Naive B cell (primary cell): ENCODE measurements around the gene SLC49A3. TPM values are rescaled to one million over a fixed set of nuclear protein-coding genes. Genes with fewer than 3 reads are reported as not detected.

ENCODE experiments used
- ATAC-seq, 2 donors: fragments of 150-1000 bp; cut with Tn5 transposase; 2 replicates each; pipeline ENCODE4 v1.10.0; 2021; ENCODE audit warnings: low read depth in 2 of 2, mild to moderate bottlenecking in 2 of 2, moderate library complexity in 2 of 2
- DNase-seq: peaks from one replicate; pipeline ENCODE4 v3.0.0; 2022
- H3K27ac Mint-ChIP-seq, 6 donors: one replicate each; pipeline ENCODE4 v1.8.0; 2020 to 2022; ENCODE audit warnings: mild to moderate bottlenecking in 6 of 6, mixed read lengths in 6 of 6, moderate library complexity in 5 of 6, inconsistent platforms in 2 of 6
- H3K27me3 Mint-ChIP-seq, 3 donors: one replicate each; pipeline ENCODE4 v1.8.0; 2021 to 2022; ENCODE audit warnings: mixed read lengths in 3 of 3, mild to moderate bottlenecking in 1 of 3
- H3K36me3 Mint-ChIP-seq, 2 donors: one replicate each; pipeline ENCODE4 v1.8.0; 2020 to 2022; ENCODE audit warnings: mixed read lengths in 2 of 2, inconsistent platforms in 1 of 2, mild to moderate bottlenecking in 1 of 2
- H3K4me1 Mint-ChIP-seq, 3 donors: one replicate each; pipeline ENCODE4 v1.8.0; 2020 to 2022; ENCODE audit warnings: mixed read lengths in 3 of 3, inconsistent platforms in 1 of 3, mild to moderate bottlenecking in 1 of 3, moderate library complexity in 1 of 3
- H3K4me3 Mint-ChIP-seq, 8 donors: one replicate each; pipeline ENCODE4 v1.8.0; 2020 to 2022; ENCODE audit warnings: mild to moderate bottlenecking in 8 of 8, mixed read lengths in 8 of 8, moderate library complexity in 8 of 8, inconsistent platforms in 2 of 8
- H3K9me3 Mint-ChIP-seq, 7 donors: one replicate each; pipeline ENCODE4 v1.8.0; 2020 to 2022; ENCODE audit warnings: mixed read lengths in 7 of 7, mild to moderate bottlenecking in 5 of 7, inconsistent platforms in 2 of 7, moderate library complexity in 1 of 7
- polyA plus RNA-seq, 6 donors: library from polyadenylated mRNA; unstranded; fragments of 300-500 nt; fragmentation: Illumina TruSeq; gene quantifications; one replicate each; pipeline ENCODE4 v1.2.3, GENCODE V29; 2021; ENCODE audit warnings: low read depth in 6 of 6

Gene SLC49A3
- polyA plus RNA-seq, 6 donors from 2014 or later: 0.22 to 0.54 (median 0.43) TPM; not detected in 3

GRCh38 chr4:727576-727975 is 38.6 kb upstream of the SLC49A3 start:
- H3K4me1 Mint-ChIP-seq: peaks cover 17 to 34% (median 32%) of the 10 kb centered on the region in 3 donors

DNA sequence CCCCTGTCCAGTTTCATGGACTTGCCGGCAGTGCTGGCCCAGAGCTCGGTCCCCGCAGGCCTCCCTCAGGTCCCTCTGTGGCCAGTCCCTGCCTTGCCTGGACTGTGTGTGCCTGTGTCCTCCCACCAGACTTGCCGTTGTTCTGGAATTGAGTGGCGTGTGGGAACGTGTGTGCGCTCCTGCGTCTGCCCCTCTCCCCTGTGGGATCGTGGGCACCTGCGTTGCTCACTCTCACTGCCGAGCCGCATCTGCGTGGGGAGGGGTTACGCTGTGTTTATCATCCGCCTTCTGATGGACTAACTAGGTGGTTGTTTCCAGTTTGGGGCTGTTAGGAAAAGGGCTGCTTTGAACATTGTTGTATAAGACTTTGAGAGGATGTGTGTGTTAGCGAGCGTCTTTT is 37.9 kb upstream of the SLC49A3 start:
- Mint-ChIP-seq H3K4me3 (peak overlapping the region in 2 of 8 donors; percentile 5 to 69), H3K27ac (peak overlapping the region in 3 of 6 donors; percentile 28 to 97 (median 33)), H3K9me3 (peaks cover 0 to 1% (median 0%) of the 10 kb centered on the region in 7 donors), H3K36me3 (no peaks in the 10 kb centered on the region), H3K27me3 (no peaks in the 10 kb centered on the region), H3K4me1 (peaks cover 18 to 36% (median 32%) of the 10 kb centered on the region in 3 donors)
- ATAC-seq (no peak), DNase-seq (no peak)

More at GRCh38 chr4:727576-727975, 38.6 kb upstream of the SLC49A3 start:
- Mint-ChIP-seq H3K9me3 (peaks cover 0 to 1% (median 0%) of the 10 kb centered on the region in 7 donors), H3K36me3 (no peaks in the 10 kb centered on the region), H3K27me3 (no peaks in the 10 kb centered on the region), H3K27ac (peak overlapping the region in 2 of 6 donors; percentile 42 to 77), H3K4me3 (no peak overlapping the region)
- ATAC-seq (no peak), DNase-seq (no peak)

DNA sequence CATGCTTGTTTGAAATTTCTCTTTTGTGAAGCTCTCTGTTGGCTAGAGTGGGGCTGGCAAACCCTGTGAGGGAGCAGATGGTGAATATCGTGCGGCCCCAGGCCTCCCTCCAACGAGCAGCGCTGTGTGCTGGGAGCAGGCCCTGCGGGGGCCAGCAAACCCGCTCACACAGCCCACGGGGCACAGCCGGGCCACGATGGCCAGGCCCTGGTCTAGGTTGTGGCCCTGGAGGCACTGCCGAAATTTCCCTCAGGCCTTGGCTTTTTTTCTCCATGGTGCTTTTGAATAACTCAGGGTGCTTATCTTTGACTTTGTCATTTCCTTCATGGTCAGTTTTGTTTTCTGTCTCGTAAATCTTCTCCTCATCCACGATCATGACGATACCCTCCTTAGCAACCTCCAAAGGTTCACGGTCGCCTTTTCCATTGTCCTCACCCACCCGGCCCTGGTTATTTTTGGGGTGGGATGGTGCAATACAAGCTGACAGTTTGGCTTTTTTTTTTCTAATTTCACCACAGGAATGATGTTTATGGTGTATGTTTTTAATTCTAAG is 37.4 kb upstream of the SLC49A3 start:
- Mint-ChIP-seq H3K27me3 (no peaks in the 10 kb centered on the region), H3K36me3 (no peaks in the 10 kb centered on the region), H3K4me3 (no peak overlapping the region), H3K4me1 (peaks cover 23 to 42% (median 37%) of the 10 kb centered on the region in 3 donors), H3K27ac (peak overlapping the region in 2 of 6 donors; percentile 14 to 97), H3K9me3 (peaks cover 0 to 1% (median 0%) of the 10 kb centered on the region in 7 donors)
- ATAC-seq: no peak
- no peak for DNase-seq

GRCh38 chr4:725391-726234 is 36.7 kb upstream of the SLC49A3 start:
- H3K27ac Mint-ChIP-seq: peak overlapping the region in 2 of 6 donors; percentile 41 to 79
- DNase-seq (no peak), ATAC-seq (no peak)
- H3K4me3 Mint-ChIP-seq: peak overlapping the region in 1 of 8 donors; percentile 56
- H3K9me3 Mint-ChIP-seq: no peaks in the 10 kb centered on the region
- peaks cover 27 to 45% (median 39%) of the 10 kb centered on the region in 3 donors for H3K4me1 Mint-ChIP-seq
- H3K27me3 Mint-ChIP-seq: no peaks in the 10 kb centered on the region
- H3K36me3 Mint-ChIP-seq: no peaks in the 10 kb centered on the region

DNA sequence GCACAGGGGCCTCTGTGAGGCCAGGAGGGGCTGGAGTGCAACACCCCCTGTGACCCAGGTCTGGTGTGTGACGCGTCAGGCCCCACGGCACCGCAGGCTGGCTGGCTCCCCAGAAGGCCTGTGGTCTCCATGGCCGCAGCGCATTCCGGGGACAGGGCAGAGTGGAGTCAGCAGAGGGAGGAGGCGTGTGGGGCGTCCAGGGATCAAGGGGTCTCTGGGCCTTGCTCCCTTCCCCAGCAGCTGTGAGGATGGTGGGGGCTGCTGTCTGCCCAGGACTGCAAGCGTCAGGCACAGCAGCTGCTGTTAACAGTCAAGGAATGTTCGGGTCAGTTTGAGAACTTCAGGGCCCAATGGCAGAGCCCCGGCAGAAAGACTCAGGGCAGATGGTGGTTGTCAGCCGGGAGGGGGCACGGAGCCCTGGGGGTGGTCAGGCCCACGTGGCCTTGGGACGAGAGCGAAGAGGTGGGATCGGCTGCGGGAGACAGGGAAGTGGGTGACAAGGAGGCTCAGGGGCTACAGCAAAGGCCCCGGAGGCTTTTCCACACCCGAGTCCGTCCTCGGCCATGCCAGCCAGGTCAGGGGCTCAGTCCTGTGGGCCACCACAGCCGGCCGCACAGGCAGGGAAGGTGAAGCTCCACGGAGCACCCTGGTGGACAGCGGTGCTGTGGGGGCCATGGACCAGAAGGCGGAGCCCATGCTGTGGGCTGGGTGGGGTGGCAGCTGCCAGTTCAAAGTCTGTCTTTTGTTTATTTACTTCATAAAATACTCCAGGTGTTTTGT is 35.0 kb upstream of the SLC49A3 start:
- peak overlapping the region in 2 of 6 donors; percentile 37 to 58 for H3K27ac Mint-ChIP-seq

GRCh38 chr4:722851-723360 is 34.0 kb upstream of the SLC49A3 start:
- Mint-ChIP-seq H3K4me1 (peaks cover 35 to 59% (median 46%) of the 10 kb centered on the region in 3 donors), H3K9me3 (no peaks in the 10 kb centered on the region), H3K27me3 (no peaks in the 10 kb centered on the region), H3K36me3 (peaks cover 0 to 7% of the 10 kb centered on the region in 2 donors), H3K4me3 (no peak overlapping the region), H3K27ac (peak overlapping the region in 3 of 6 donors; percentile 39 to 74 (median 42))
- no peak for DNase-seq
- no peak for ATAC-seq

More for the DNA sequence above, 35.0 kb upstream of the SLC49A3 start:
- Mint-ChIP-seq H3K9me3 (no peaks in the 10 kb centered on the region), H3K4me3 (peak overlapping the region in 1 of 8 donors; percentile 25), H3K36me3 (peaks cover 0 to 7% of the 10 kb centered on the region in 2 donors), H3K27me3 (no peaks in the 10 kb centered on the region), H3K4me1 (peaks cover 35 to 61% (median 48%) of the 10 kb centered on the region in 3 donors)
- no peak for ATAC-seq
- DNase-seq: no peak

DNA sequence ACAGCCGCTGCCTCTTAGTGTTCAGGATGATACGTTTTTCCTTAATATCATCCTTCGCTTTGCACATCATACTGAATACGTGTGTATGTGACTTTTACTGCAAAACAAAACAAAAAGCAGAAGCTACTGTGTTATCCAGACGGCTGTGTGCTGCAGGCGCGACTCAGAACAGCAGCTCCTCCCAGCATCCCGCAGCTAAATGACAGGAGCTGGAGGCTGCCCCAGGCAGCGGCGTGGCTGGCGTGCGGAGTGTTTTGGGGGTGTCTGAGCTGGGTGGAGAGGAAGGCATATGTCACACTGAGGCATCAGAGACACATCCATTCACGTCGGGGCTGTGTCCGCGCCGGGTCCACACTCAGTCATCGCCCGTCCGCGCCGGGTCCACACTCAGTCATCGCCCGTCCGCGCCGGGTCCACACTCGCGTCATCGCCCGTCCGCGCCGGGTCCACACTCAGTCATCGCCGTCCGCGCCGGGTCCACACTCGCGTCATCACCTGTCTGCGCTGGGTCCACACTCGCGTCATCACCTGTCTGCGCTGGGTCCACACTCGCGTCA is 33.3 kb upstream of the SLC49A3 start:
- Mint-ChIP-seq H3K9me3 (no peaks in the 10 kb centered on the region), H3K4me1 (peaks cover 37 to 58% (median 47%) of the 10 kb centered on the region in 3 donors), H3K4me3 (no peak overlapping the region), H3K36me3 (peaks cover 0 to 7% of the 10 kb centered on the region in 2 donors), H3K27me3 (no peaks in the 10 kb centered on the region), H3K27ac (no peak overlapping the region)
- ATAC-seq: no peak
- DNase-seq: no peak

DNA sequence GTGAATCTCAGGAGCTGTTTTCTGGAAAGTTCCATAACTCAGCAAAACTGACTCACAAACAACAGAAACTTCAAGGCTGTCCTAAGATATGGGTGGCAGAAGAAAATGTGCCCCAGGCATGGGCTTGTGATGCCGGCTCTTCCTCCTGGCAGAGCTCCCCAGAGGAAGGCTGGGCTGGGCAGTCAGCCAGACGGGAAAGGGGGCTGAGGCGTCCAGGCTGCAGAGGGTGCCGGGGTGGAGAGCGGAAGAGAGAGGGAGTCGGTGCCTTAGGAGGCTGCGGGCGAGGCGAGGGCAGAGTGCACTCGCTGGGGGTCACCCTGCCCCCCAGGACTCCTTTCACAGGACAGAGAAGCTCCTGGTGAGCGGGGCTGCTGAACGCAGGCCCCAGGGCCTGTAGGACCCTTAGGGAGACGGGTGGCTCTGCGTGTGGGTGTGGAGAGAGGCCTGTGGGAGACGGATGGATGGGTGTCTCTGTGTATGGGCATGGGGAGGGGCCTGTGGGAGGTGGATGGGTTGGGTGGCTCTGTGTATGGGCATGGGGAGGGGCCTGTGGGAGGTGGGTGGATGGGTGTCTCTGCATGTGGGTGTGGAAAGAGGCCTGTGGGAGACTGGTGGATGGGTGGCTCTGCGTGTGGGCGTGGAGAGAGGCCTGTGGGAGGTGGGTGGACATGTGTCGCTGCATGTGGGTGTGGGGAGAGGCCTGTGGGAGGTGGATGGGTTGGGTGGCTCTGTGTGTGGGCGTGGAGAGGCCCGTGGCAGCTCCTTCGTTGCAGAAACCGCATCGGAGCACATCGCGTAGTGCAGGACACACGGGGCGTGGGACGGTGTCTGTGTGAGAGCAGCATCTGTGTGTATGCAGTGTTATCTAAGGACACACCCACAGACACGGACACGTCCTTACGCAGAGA is 32.6 kb upstream of the SLC49A3 start:
- H3K27me3 Mint-ChIP-seq: no peaks in the 10 kb centered on the region
- DNase-seq: no peak
- ATAC-seq: no peak
- H3K9me3 Mint-ChIP-seq: no peaks in the 10 kb centered on the region
- H3K36me3 Mint-ChIP-seq: peaks cover 0 to 7% of the 10 kb centered on the region in 2 donors
- peaks cover 36 to 51% (median 45%) of the 10 kb centered on the region in 3 donors for H3K4me1 Mint-ChIP-seq
- H3K4me3 Mint-ChIP-seq: peak overlapping the region in 1 of 8 donors; percentile 32
- peak overlapping the region in 2 of 6 donors; percentile 20 to 30 for H3K27ac Mint-ChIP-seq

GRCh38 chr4:720111-720860 is 31.3 kb upstream of the SLC49A3 start:
- Mint-ChIP-seq H3K4me3 (no peak overlapping the region), H3K36me3 (peaks cover 0 to 7% of the 10 kb centered on the region in 2 donors), H3K27ac (peak overlapping the region in 1 of 6 donors; percentile 51), H3K27me3 (no peaks in the 10 kb centered on the region), H3K4me1 (peaks cover 34 to 48% (median 43%) of the 10 kb centered on the region in 3 donors), H3K9me3 (no peaks in the 10 kb centered on the region)
- DNase-seq (no peak), ATAC-seq (no peak)

DNA sequence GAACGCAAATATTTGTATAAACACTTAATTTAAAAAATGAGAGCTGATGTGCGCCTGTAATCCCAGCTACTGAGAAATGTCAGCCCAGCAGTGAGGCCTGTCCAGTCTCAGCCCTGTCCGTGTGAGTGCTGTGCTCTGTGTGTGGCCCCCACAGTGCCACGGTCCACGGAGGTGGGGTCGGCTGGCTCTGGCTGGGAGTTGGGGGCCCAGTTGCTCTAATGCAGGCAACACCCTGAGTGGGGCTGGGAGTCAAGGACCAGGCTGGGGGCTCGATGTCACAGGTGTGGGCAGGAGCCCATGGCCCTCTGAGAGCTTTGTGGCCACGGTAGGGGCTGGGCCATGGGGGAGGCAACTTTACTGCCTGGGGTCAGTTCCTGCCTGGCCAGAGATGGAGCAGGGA is 29.5 kb upstream of the SLC49A3 start:
- Mint-ChIP-seq H3K27ac (no peak overlapping the region), H3K4me3 (no peak overlapping the region), H3K4me1 (peaks cover 29 to 53% (median 43%) of the 10 kb centered on the region in 3 donors)

DNA sequence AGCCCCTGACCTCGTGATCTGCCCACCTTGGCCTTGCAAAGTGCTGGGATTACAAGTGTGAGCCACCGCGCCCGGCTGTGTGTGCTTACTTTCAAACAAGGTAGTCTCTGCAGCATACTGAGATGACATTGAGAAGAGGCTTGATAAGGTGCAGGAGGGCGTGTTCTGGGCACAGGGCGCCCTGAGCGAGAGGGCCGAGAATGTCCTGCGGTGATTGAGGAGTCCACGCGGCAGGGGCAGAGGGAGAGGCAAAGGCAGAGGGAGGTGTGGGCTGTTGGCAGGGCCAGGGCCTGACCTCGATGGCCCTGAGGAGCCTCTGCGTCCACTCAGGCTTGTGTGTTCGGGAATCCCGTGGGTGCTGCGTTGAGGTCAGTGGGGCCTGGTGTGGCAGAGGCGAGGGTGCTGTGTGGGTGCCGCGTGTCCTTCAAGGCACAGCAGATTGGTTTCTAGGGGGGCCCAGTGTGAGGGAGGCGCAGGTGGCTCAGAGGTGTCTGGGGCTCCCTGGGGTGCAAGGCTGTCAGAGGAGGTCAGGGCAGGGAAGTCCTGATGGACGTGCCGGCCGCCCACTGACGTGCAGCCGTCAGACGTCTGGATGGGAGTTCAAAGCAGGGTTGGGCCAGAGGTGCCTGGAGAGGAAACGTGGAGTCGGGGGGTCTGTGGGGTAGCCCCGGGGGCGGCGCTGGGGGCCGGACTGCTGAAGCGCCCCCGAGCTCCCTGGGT is 28.8 kb upstream of the SLC49A3 start:
- Mint-ChIP-seq H3K36me3 (peaks cover 0 to 7% of the 10 kb centered on the region in 2 donors), H3K9me3 (no peaks in the 10 kb centered on the region), H3K27ac (peak overlapping the region in 2 of 6 donors; percentile 61 to 89), H3K4me3 (no peak overlapping the region), H3K4me1 (peaks cover 35 to 52% (median 36%) of the 10 kb centered on the region in 3 donors), H3K27me3 (no peaks in the 10 kb centered on the region)
- no peak for ATAC-seq
- DNase-seq: no peak

More for the DNA sequence above, 29.5 kb upstream of the SLC49A3 start:
- DNase-seq: no peak
- peaks cover 0 to 7% of the 10 kb centered on the region in 2 donors for H3K36me3 Mint-ChIP-seq
- ATAC-seq: no peak
- H3K9me3 Mint-ChIP-seq: no peaks in the 10 kb centered on the region
- no peaks in the 10 kb centered on the region for H3K27me3 Mint-ChIP-seq
